Neural progenitor cell (in vitro differentiated cells): ENCODE measurements around the gene MAGI3.

Source experiments
- EZH2 ChIP-seq: fragments of 200-600 bp; sonication (generic); IDR thresholded peaks from 2 replicates; pipeline ENCODE4 v1.6.1; 2017; ENCODE audit warnings: antibody characterized with exemption, mild to moderate bottlenecking, moderate library complexity
- EZH2phosphoT487 ChIP-seq: fragments of 200-600 bp; sonication (generic); IDR thresholded peaks from 2 replicates; pipeline ENCODE4 v1.6.1; 2017; ENCODE audit warnings: antibody characterized with exemption
- TF ChIP-seq, protein P1 (sequence below): fragments of 200-600 bp; sonication (generic); IDR thresholded peaks from 2 replicates; pipeline ENCODE4 v1.5.1; 2017; ENCODE audit warnings: antibody characterized with exemption, mild to moderate bottlenecking

DNA sequence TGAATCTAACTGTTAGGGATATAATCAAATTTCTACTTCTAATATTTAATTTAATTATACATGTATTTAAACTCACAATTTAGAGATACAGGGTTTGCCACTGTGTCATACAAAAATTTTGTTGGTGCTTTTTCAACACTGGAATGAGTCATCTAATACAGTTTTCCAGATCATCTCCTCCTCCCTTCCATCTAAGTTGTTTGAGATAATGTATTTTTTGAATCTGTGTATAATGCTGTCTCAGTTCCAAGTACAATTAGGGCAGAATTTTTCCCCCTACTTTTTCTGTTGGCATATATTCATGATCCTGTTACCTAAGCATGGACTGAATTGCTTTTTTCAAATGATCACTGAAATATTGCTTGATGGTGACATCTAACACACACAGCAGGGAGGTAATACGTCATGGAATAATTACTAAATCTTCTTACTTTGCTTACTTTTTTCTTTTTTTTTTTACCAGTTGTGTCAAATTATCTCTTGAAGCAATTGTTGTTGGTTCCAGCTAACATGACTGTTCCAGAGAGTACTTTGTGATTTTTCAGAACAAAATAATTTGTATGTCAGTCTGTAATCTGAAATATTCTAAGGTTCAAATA, 146.0 kb downstream of the MAGI3 start:
- TF ChIP-seq, protein P1, sequence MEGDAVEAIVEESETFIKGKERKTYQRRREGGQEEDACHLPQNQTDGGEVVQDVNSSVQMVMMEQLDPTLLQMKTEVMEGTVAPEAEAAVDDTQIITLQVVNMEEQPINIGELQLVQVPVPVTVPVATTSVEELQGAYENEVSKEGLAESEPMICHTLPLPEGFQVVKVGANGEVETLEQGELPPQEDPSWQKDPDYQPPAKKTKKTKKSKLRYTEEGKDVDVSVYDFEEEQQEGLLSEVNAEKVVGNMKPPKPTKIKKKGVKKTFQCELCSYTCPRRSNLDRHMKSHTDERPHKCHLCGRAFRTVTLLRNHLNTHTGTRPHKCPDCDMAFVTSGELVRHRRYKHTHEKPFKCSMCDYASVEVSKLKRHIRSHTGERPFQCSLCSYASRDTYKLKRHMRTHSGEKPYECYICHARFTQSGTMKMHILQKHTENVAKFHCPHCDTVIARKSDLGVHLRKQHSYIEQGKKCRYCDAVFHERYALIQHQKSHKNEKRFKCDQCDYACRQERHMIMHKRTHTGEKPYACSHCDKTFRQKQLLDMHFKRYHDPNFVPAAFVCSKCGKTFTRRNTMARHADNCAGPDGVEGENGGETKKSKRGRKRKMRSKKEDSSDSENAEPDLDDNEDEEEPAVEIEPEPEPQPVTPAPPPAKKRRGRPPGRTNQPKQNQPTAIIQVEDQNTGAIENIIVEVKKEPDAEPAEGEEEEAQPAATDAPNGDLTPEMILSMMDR: no peak
- no peak for TF ChIP-seq EZH2phosphoT487
- no peak for TF ChIP-seq EZH2
